HG02852 (cell line): ENCODE data around the gene OSTC.

Experiments used
- ATAC-seq: cut with Tn5 transposase; IDR thresholded peaks from one replicate; pipeline ENCODE4 v1.9.1; 2021; ENCODE audit warnings: mild to moderate bottlenecking, moderate library complexity; ENCODE audit not compliant: unreplicated experiment

The OSTC gene

GRCh38 chr4:108644237-108644636, 6.2 kb upstream of the OSTC start:
- ATAC-seq, result no peak

- no peak for ATAC-seq
These were observed 3.7 kb upstream of the OSTC start for GRCh38 chr4:108646706-108647105.

GRCh38 chr4:108649863-108650211, 562 bp upstream of the OSTC start:
- ATAC-seq, result peak; percentile 24

- ATAC-seq, result no peak
These were observed 804 bp downstream of the OSTC start for GRCh38 chr4:108651014-108651791.

GRCh38 chr4:108662629-108663028, 12.2 kb downstream of the OSTC start:
- ATAC-seq, result no peak

GRCh38 chr4:108674356-108674977, 24.1 kb downstream of the OSTC start:
- ATAC-seq, result no peak

- no peak for ATAC-seq
These were observed 31.0 kb downstream of the OSTC start for GRCh38 chr4:108681321-108681809.

- no peak for ATAC-seq
These were observed 33.1 kb downstream of the OSTC start for GRCh38 chr4:108683479-108683878.

- no peak for ATAC-seq
These were observed 34.8 kb downstream of the OSTC start for GRCh38 chr4:108685036-108685686.

- ATAC-seq, result no peak
These were observed 40.3 kb downstream of the OSTC start for GRCh38 chr4:108690738-108691137.

- ATAC-seq, result no peak
These were observed 42.8 kb downstream of the OSTC start for GRCh38 chr4:108693211-108693610.

GRCh38 chr4:108693819-108694218, 43.4 kb downstream of the OSTC start:
- no peak for ATAC-seq

GRCh38 chr4:108694423-108694822, 44.0 kb downstream of the OSTC start:
- ATAC-seq, result no peak

- ATAC-seq, result no peak
These were observed 44.7 kb downstream of the OSTC start for GRCh38 chr4:108695062-108695461.

- ATAC-seq, result no peak
These were observed 45.8 kb downstream of the OSTC start for GRCh38 chr4:108696160-108696559.

- ATAC-seq, result no peak
These were observed 49.8 kb downstream of the OSTC start for GRCh38 chr4:108700081-108700757.

- ATAC-seq, result peak; percentile 55
These were observed 52.6 kb downstream of the OSTC start for GRCh38 chr4:108702960-108703359.

GRCh38 chr4:108703370-108703769, 53.0 kb downstream of the OSTC start:
- no peak for ATAC-seq

- no peak for ATAC-seq
These were observed 53.6 kb downstream of the OSTC start for GRCh38 chr4:108703966-108704365.

- no peak for ATAC-seq
These were observed 55.9 kb downstream of the OSTC start for GRCh38 chr4:108706289-108706688.

- ATAC-seq, result no peak
These were observed 58.8 kb downstream of the OSTC start for GRCh38 chr4:108709234-108709633.
